GM19239 (cell line): ENCODE results near the gene OR6B2.

Source experiments
- DNase-seq: peaks from one replicate; pipeline ENCODE4 v3.0.0; 2011; ENCODE audit warnings: low spot score; ENCODE audit not compliant: insufficient read length
- FAIRE-seq: peaks from 2 replicates; lab custom pipeline; 2011; peaks lifted over from hg19 to GRCh38; lab: Jason Lieb, UNC

Gene OR6B2

DNA sequence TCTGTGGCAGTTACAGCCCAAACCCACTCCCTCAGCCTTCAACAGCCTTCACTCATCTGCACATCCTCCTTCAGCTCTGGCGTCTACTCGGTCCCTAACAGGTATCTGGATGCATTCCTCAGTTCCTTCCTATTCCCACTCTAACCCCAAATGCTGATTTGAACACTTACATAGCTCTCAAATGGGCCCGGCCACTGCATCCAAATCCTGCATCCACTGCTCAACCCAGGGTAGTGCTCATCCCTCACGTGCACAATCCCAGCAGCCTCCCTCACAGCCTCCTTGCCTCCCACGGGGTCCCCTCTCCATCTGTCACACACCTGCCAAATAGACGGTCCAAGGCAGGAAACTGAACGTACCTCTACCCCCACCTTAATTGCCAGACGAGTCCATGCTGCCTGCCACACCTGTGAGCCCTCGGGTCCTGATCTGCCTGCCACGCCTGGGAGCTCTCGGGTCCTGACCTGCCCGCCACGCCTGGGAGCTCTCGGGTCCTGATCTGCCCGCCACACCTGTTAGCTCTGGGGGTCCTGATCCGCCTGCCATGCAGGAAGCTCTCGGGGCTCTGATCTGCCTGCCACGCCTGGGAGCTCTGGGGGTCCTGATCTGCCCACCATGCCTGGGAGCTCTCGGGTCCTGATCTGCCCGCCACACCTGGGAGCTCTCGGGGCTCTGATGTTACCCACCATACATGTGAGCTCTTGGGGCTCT is 13.2 kb upstream of the OR6B2 start:
- DNase-seq (no peak), FAIRE-seq (no peak)

- FAIRE-seq (no peak), DNase-seq (no peak)
Measured at GRCh38 chr2:240042740-240043139, 12.5 kb upstream of the OR6B2 start.

DNA sequence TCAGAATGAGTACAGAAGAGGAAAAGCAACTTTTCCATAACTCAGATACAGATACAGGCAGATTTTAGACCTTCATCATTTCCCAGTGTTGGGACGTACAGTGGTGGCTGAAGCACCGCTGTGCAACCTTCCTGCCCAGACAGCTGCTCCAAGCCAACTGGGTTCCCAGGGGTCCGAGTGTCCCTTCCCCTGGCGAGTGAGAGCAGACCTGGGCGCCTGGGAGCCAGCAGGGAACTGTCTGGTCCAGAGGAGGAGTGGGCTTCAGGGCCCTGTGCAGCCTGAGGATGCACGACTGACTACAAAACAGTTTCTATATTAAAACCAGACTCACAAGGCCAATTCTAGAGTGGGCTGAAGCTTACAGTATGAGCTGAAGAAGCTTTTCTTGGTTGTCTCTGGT is 11.1 kb upstream of the OR6B2 start:
- FAIRE-seq, result no peak

GRCh38 chr2:240037358-240037757 is 7.1 kb upstream of the OR6B2 start:
- FAIRE-seq, result no peak

More for the DNA sequence above, 11.1 kb upstream of the OR6B2 start:
- no peak for DNase-seq

GRCh38 chr2:240033330-240033678 is 3.1 kb upstream of the OR6B2 start:
- no peak for FAIRE-seq
- DNase-seq, result no peak

More at GRCh38 chr2:240037358-240037757, 7.1 kb upstream of the OR6B2 start:
- DNase-seq, result no peak

DNA sequence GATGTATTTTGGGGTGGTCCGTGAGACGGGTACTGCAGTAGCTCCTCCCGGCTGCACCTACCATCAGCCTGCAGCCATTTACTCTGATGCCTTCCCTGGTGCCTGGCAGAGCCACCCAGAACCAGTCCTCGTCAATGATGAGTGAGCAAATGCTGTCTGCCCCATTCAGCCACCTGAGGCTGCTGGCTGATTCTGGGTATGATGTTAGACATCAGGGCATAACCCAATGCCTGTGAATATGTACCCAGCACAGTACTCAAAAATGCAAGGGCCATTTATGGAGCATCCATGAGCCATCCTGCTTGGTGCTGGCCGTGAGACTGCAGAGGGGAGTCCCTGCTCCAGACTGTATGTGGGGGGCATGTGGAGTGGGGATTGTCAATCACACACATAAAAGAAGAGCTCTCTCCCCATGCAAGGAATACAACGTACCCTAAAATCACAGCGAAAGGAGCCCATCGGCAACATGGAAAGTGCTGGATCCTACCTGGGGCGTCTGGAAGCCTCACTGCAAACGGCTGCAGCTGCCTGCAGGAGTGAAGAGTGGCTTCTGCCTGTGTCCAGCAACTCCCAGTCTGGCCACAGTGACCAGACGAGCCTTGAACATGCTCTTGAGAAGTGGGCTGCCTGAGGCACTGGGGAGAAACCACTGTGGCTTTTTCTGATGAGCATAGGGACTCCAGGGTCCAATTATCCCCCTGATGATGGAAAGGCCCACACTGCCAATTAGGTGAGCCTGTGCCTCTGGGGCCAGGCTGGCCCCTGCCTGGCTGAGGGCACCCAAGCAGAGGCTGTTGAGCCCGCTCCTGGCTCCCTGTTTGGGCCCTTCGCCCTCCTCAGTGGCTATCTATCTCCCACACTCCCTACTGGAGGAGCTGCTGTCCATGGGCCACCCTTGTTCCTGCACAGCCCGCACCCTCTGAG is 2.4 kb upstream of the OR6B2 start:
- FAIRE-seq (no peak), DNase-seq (no peak)

- DNase-seq (no peak), FAIRE-seq (no peak)
Measured at GRCh38 chr2:240024766-240025165, 5.5 kb downstream of the OR6B2 start.

DNA sequence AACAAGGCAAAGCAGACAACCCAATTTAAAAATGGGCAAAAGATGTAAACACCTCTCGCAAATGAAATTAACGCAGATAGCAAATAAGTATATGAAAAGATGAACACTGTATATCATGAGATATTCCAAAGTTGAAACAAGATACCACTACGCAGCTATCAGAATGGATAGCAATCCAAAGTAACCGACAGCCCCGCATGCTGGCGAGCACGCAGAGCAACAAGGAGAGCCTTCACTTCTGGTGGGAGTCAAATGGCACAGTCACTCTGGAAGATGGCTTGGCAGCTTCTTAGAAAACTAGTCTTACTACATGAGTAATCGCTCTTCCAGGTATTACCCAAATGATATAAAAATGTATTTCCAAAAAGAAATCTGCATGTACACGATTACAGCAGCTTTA is 6.4 kb downstream of the OR6B2 start:
- FAIRE-seq (no peak), DNase-seq (no peak)

GRCh38 chr2:240021488-240022104 is 8.6 kb downstream of the OR6B2 start:
- FAIRE-seq (peak; percentile 11), DNase-seq (peak; percentile 69)

- DNase-seq, result no peak
- FAIRE-seq, result no peak
Measured at GRCh38 chr2:240018071-240018750, 12.0 kb downstream of the OR6B2 start.

DNA sequence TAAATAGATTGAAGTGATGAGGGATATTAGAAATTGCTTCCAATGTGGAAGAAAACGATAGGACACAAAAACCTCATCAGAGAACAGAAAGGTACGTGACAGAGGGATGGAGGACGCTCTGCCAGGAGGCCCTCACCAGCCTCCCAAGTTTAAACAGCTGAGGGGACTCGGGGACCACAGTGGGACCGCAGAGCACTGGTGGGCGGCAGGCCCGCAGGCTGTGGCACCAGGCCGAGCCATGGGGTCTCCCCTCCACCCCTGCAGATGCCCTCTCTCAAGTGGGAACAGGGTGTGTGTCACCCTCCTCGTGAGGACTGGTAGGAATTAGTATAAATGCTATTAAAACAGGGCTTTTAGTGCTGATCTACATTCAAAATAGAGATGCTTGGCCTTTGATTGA is 15.9 kb downstream of the OR6B2 start:
- DNase-seq (no peak), FAIRE-seq (no peak)

- no peak for FAIRE-seq
- no peak for DNase-seq
Measured at GRCh38 chr2:240013343-240013742, 16.9 kb downstream of the OR6B2 start.

GRCh38 chr2:240002983-240003382 is 27.2 kb downstream of the OR6B2 start:
- FAIRE-seq (no peak), DNase-seq (no peak)

DNA sequence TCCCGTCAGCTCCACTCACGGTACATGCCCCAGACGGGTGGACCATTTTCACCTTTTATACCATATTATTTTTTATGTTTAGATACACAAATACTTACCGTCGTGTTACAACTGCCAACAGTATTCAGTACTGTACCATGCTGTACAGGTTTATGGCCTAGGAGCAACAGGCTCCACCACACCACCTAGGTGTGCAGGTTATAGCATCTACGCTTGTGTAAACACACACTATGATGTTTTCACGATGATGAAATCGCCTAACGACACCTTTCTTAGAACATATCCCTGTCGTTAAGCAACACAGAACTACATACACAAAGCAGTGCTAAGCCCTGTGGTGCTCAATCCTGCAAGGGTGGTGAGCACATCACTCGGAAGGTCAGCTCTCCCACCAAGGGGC is 29.6 kb downstream of the OR6B2 start:
- FAIRE-seq (no peak), DNase-seq (no peak)

- FAIRE-seq (no peak), DNase-seq (no peak)
Measured at GRCh38 chr2:239997686-239998409, 32.4 kb downstream of the OR6B2 start.

- FAIRE-seq (no peak), DNase-seq (no peak)
Measured at GRCh38 chr2:239994086-239994485, 36.1 kb downstream of the OR6B2 start.

DNA sequence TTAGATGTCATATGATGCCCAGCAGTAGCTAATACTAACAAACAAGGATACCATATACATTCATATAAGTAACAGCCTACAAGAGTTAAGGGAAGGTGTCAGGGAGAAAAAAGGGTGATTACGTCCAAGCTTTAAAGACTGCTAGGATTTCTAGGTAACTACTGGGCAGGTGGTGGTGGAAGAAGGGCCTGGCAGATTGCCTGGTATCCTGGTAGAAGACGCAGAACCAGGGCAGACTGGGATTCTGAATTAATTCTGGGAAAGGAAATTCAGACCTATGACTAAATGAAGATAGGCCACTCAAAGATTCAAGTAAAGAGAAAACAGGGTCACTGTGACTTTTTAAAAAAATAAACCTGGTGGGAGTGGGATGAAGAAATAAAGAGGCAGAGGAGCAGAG is 36.9 kb downstream of the OR6B2 start:
- FAIRE-seq (no peak), DNase-seq (no peak)

- no peak for DNase-seq
- peak; percentile 82 for FAIRE-seq
Measured at GRCh38 chr2:239991689-239992314, 38.4 kb downstream of the OR6B2 start.

GRCh38 chr2:239990966-239991365 is 39.3 kb downstream of the OR6B2 start:
- FAIRE-seq (no peak), DNase-seq (no peak)
